ENCODE data around the gene ENDOG. TPM values are rescaled to one million over a fixed set of nuclear protein-coding genes. Genes with fewer than 3 reads are reported as not detected.
"Not testable (repeated sequence)": the region's sequence is repeated elsewhere in the genome, so short reads cannot be mapped to it uniquely, and the experiment has no call there.

Gene ENDOG
- total and polyA plus RNA-seq, 2 experiments from 2014 or later: 21.4 to 26.7 TPM

GRCh38 chr9:128840524-128840923 is 22.2 kb downstream of the ENDOG start:
- H3K9me2 ChIP-seq (ENCODE audit: insufficient read depth): no peaks in the 10 kb centered on the region
- no peak overlapping the region for H3K4me3 ChIP-seq
- H3K36me3 ChIP-seq (ENCODE audit: low read depth): no peaks in the 10 kb centered on the region
- H3K9me3 ChIP-seq (ENCODE audit: low read depth): no peaks in the 10 kb centered on the region
- WGBS, 2 experiments (ENCODE audit: low coverage in 1 of 2, low lambda C conversion rate in 2 of 2, missing lambda C conversion rate in 2 of 2): 100% methylated on average over 1 of the region's 1 CpG
- no peak overlapping the region for H3K9ac ChIP-seq
- no peak for DNase-seq
- H3K79me2 ChIP-seq (ENCODE audit: insufficient read depth): no peaks in the 10 kb centered on the region
- H3K4me2 ChIP-seq (ENCODE audit: unreplicated experiment): no peak overlapping the region
- H2AFZ ChIP-seq: no peak overlapping the region
- H3K27me3 ChIP-seq (replicated peaks; ENCODE audit: insufficient read depth): no peaks in the 10 kb centered on the region
- TF ChIP-seq EZH2phosphoT487 (IDR thresholded peaks at IDR 0.05; ENCODE audit: insufficient read depth, low read depth) (no peak), EZH2 (IDR thresholded peaks at IDR 0.05; ENCODE audit: insufficient read depth, poor library complexity, severe bottlenecking) (no peak)
- no peaks in the 10 kb centered on the region for H4K20me1 ChIP-seq (ENCODE audit: insufficient read depth)
- H3K27ac ChIP-seq: no peak overlapping the region
- H3K4me1 ChIP-seq (ENCODE audit: insufficient read depth): no peaks in the 10 kb centered on the region
- in situ Hi-C loops (cut with MboI): no loop called here
- no peaks in the 10 kb centered on the region for H3F3A ChIP-seq (ENCODE audit: insufficient read depth)

- WGBS, 2 experiments (ENCODE audit: low coverage in 1 of 2, low lambda C conversion rate in 2 of 2, missing lambda C conversion rate in 2 of 2): 90 to 93% methylated on average over 11 to 12 of the region's 12 CpGs
These were observed 23.6 kb downstream of the ENDOG start for GRCh38 chr9:128841694-128842492.

GRCh38 chr9:128843171-128843570 is 24.9 kb downstream of the ENDOG start:
- H3K9me2 ChIP-seq (ENCODE audit: insufficient read depth); H2AFZ ChIP-seq; DNase-seq; H3K27ac ChIP-seq; H3K4me3 ChIP-seq; H3K27me3 ChIP-seq (replicated peaks; ENCODE audit: insufficient read depth); H3K9ac ChIP-seq; in situ Hi-C loops (cut with MboI); H3K4me2 ChIP-seq (ENCODE audit: unreplicated experiment); H3K9me3 ChIP-seq (ENCODE audit: low read depth); H3K36me3 ChIP-seq (ENCODE audit: low read depth); H4K20me1 ChIP-seq (ENCODE audit: insufficient read depth); H3K79me2 ChIP-seq (ENCODE audit: insufficient read depth); H3F3A ChIP-seq (ENCODE audit: insufficient read depth); H3K4me1 ChIP-seq (ENCODE audit: insufficient read depth): not testable (repeated sequence)
- WGBS, 2 experiments (ENCODE audit: low coverage in 1 of 2, low lambda C conversion rate in 2 of 2, missing lambda C conversion rate in 2 of 2): 98% methylated on average over 7 of the region's 7 CpGs

More at GRCh38 chr9:128841694-128842492, 23.6 kb downstream of the ENDOG start:
- no peaks in the 10 kb centered on the region for H3K9me2 ChIP-seq (ENCODE audit: insufficient read depth)
- no peak overlapping the region for H3K27ac ChIP-seq
- no peak overlapping the region for H3K4me3 ChIP-seq
- in situ Hi-C loops (cut with MboI): no loop called here
- no peaks in the 10 kb centered on the region for H3K27me3 ChIP-seq (replicated peaks; ENCODE audit: insufficient read depth)
- no peaks in the 10 kb centered on the region for H3K79me2 ChIP-seq (ENCODE audit: insufficient read depth)
- no peaks in the 10 kb centered on the region for H3F3A ChIP-seq (ENCODE audit: insufficient read depth)
- DNase-seq: no peak
- H2AFZ ChIP-seq: no peak overlapping the region
- H3K4me2 ChIP-seq (ENCODE audit: unreplicated experiment): no peak overlapping the region
- no peaks in the 10 kb centered on the region for H3K4me1 ChIP-seq (ENCODE audit: insufficient read depth)
- H3K36me3 ChIP-seq (ENCODE audit: low read depth): no peaks in the 10 kb centered on the region
- no peaks in the 10 kb centered on the region for H3K9me3 ChIP-seq (ENCODE audit: low read depth)
- TF ChIP-seq EZH2phosphoT487 (IDR thresholded peaks at IDR 0.05; ENCODE audit: insufficient read depth, low read depth) (no peak), EZH2 (IDR thresholded peaks at IDR 0.05; ENCODE audit: insufficient read depth, poor library complexity, severe bottlenecking) (no peak)
- H4K20me1 ChIP-seq (ENCODE audit: insufficient read depth): no peaks in the 10 kb centered on the region
- H3K9ac ChIP-seq: no peak overlapping the region

GRCh38 chr9:128845186-128845931 is 27.1 kb downstream of the ENDOG start:
- Histone ChIP-seq H3K4me2 (ENCODE audit: unreplicated experiment) (no peak overlapping the region), H3K27ac (no peak overlapping the region), H3K4me3 (no peak overlapping the region), H3K9ac (no peak overlapping the region), H3K9me3 (ENCODE audit: low read depth) (no peaks in the 10 kb centered on the region), H3K27me3 (replicated peaks; ENCODE audit: insufficient read depth) (no peaks in the 10 kb centered on the region), H3F3A (ENCODE audit: insufficient read depth) (no peaks in the 10 kb centered on the region), H4K20me1 (ENCODE audit: insufficient read depth) (no peaks in the 10 kb centered on the region), H2AFZ (no peak overlapping the region), H3K9me2 (ENCODE audit: insufficient read depth) (no peaks in the 10 kb centered on the region), H3K79me2 (ENCODE audit: insufficient read depth) (no peaks in the 10 kb centered on the region), H3K36me3 (ENCODE audit: low read depth) (no peaks in the 10 kb centered on the region), H3K4me1 (ENCODE audit: insufficient read depth) (no peaks in the 10 kb centered on the region)
- in situ Hi-C loops (cut with MboI): no loop called here
- TF ChIP-seq EZH2phosphoT487 (IDR thresholded peaks at IDR 0.05; ENCODE audit: insufficient read depth, low read depth) (no peak), EZH2 (IDR thresholded peaks at IDR 0.05; ENCODE audit: insufficient read depth, poor library complexity, severe bottlenecking) (no peak)
- no peak for DNase-seq
- 88 to 89% methylated on average over 13 of the region's 13 CpGs for WGBS, 2 experiments (ENCODE audit: low coverage in 1 of 2, low lambda C conversion rate in 2 of 2, missing lambda C conversion rate in 2 of 2)

Measured in GM23248 (cell line).